Sigmoid colon (tissue), 4 donors: ENCODE results near the gene ARRDC1.

Experiments used
- EP300 ChIP-seq, 4 donors: sonication (generic); formaldehyde crosslinking; IDR thresholded peaks; one replicate each; pipeline ENCODE4 v1.6.1; 2017; ENCODE audit warnings: antibody characterized with exemption in 4 of 4
- TF ChIP-seq, protein P1 (sequence below), 4 experiments: fragments of 450-650 bp in 3 of 4; fragments of 200-600 bp in 1 of 4; IDR thresholded peaks; one replicate each; pipeline ENCODE4 v1.5.1; 2016 to 2019; ENCODE audit warnings: antibody characterized with exemption in 4 of 4, mild to moderate bottlenecking in 3 of 4, moderate library complexity in 2 of 4

DNA sequence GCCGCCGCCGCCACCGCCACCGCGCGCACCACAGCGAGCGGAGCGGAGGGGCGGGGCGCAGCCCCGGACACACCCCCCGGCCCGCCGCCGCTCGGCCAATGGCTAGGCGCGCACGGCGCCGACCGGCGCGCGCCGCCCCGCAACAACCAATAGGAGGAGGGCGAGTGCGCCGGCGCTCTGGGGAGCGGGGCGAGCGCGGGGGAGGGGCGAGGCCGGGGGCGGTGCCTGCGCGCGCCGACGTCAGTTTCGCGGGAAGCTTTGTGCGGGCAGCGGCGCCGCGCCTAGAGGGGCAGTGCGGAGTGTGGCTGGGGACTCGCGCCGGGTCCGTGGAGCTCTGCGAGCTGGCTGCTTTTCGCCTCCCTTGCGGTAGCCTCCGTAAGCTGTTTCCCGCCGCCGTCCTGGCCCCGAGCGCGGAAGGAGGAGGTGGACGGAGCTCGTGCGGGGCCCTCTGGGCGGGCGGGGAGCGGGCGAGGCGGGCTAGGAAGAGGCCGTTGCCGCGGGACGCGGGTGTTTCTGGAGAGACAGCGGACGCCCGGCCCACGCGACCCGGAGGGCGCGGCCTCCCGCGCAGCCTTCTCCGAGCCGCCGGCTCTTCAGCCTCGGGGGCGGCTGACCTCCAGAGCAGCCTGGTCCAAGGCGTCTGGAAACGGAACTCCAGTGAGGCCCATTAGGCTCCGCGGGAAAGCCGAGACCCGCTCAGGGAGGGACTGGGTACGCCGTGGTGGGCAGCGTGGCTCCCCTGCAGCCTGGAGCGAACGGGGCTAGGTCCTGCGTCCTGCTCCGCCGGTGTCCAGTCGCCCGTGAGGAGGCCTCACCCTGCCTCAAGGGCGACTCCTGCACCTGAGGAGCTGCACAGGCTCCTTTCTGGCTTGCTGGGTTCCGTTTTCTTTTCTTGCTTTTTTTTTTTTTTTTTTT, 14.8 kb upstream of the ARRDC1 start, which contains the start of gene ZMYND19:
- no peak for TF ChIP-seq EP300 (IDR thresholded peaks at IDR 0.05)
- TF ChIP-seq, protein P1, sequence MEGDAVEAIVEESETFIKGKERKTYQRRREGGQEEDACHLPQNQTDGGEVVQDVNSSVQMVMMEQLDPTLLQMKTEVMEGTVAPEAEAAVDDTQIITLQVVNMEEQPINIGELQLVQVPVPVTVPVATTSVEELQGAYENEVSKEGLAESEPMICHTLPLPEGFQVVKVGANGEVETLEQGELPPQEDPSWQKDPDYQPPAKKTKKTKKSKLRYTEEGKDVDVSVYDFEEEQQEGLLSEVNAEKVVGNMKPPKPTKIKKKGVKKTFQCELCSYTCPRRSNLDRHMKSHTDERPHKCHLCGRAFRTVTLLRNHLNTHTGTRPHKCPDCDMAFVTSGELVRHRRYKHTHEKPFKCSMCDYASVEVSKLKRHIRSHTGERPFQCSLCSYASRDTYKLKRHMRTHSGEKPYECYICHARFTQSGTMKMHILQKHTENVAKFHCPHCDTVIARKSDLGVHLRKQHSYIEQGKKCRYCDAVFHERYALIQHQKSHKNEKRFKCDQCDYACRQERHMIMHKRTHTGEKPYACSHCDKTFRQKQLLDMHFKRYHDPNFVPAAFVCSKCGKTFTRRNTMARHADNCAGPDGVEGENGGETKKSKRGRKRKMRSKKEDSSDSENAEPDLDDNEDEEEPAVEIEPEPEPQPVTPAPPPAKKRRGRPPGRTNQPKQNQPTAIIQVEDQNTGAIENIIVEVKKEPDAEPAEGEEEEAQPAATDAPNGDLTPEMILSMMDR (IDR thresholded peaks at IDR 0.05) = no peak
